NCI-H2029 treated with DMSO at 0.1 percent for 48 hours (cell line): ENCODE data around the gene PILRB.
"Not testable (repeated sequence)": the region's sequence is repeated elsewhere in the genome, so short reads cannot be mapped to it uniquely, and the experiment has no call there.

Source experiments
- DNase-seq: peaks from one replicate; lab custom pipeline; 2025; lab: John Stamatoyannopoulos, UW

The PILRB gene

GRCh38 chr7:100356416-100357068, 1.4 kb upstream of the PILRB start:
- no peak for DNase-seq

GRCh38 chr7:100357131-100357561, 771 bp upstream of the PILRB start:
- no peak for DNase-seq

- no peak for DNase-seq
Observed at GRCh38 chr7:100358857-100359212, 918 bp downstream of the PILRB start.

GRCh38 chr7:100360135-100360854, 2.4 kb downstream of the PILRB start:
- no peak for DNase-seq

- DNase-seq, result no peak
Observed at GRCh38 chr7:100363098-100363497, 5.2 kb downstream of the PILRB start.

- DNase-seq, result not testable (repeated sequence)
Observed at GRCh38 chr7:100363797-100364196, 5.9 kb downstream of the PILRB start.

GRCh38 chr7:100364480-100364879, 6.6 kb downstream of the PILRB start:
- no peak for DNase-seq

- DNase-seq, result not testable (repeated sequence)
Observed at GRCh38 chr7:100365998-100366367, 8.1 kb downstream of the PILRB start.

GRCh38 chr7:100366411-100367250, 8.7 kb downstream of the PILRB start:
- DNase-seq, result no peak

GRCh38 chr7:100367251-100367620, 9.3 kb downstream of the PILRB start:
- DNase-seq, result no peak

GRCh38 chr7:100367676-100368613, 10.0 kb downstream of the PILRB start:
- DNase-seq, result no peak

- no peak for DNase-seq
Observed at GRCh38 chr7:100369105-100369504, 11.2 kb downstream of the PILRB start.

- no peak for DNase-seq
Observed at GRCh38 chr7:100370303-100370702, 12.4 kb downstream of the PILRB start.

GRCh38 chr7:100370746-100371145, 12.8 kb downstream of the PILRB start:
- DNase-seq, result no peak

- DNase-seq, result no peak
Observed at GRCh38 chr7:100371561-100372171, 13.7 kb downstream of the PILRB start.

- DNase-seq, result no peak
Observed at GRCh38 chr7:100372256-100372655, 14.3 kb downstream of the PILRB start.

GRCh38 chr7:100372694-100373093, 14.8 kb downstream of the PILRB start:
- no peak for DNase-seq

- DNase-seq, result no peak
Observed at GRCh38 chr7:100373261-100373831, 15.4 kb downstream of the PILRB start, which contains the start of gene PILRA. PILRA (plus strand) TSS chr7:100373487; CDS start chr7:100373657, 170 bp downstream.

GRCh38 chr7:100373870-100374598, 16.1 kb downstream of the PILRB start:
- DNase-seq, result not testable (repeated sequence)

- no peak for DNase-seq
Observed at GRCh38 chr7:100374601-100375000, 16.7 kb downstream of the PILRB start.
